Muscle of arm (tissue), 12 donors: ENCODE data around the gene KIF26B. TPM values are rescaled to one million over a fixed set of nuclear protein-coding genes. Genes with fewer than 3 reads are reported as not detected.
"Not testable (repeated sequence)": the region's sequence is repeated elsewhere in the genome, so short reads cannot be mapped to it uniquely, and the experiment has no call there.

Experiments used
- DNase-seq: peaks from one replicate; pipeline ENCODE4 v3.0.0-alpha.2; 2013
- polyA plus RNA-seq, 12 donors: library from polyadenylated mRNA; unstranded; fragments of 120-200 nt; gene quantifications; one replicate each; pipeline ENCODE4 v1.2.1, GENCODE V29; 2013; ENCODE audit not compliant: insufficient read length in 12 of 12

Gene KIF26B
- polyA plus RNA-seq, 12 donors = 0.94 to 7.8 (median 1.1) TPM; not detected in 1

DNA sequence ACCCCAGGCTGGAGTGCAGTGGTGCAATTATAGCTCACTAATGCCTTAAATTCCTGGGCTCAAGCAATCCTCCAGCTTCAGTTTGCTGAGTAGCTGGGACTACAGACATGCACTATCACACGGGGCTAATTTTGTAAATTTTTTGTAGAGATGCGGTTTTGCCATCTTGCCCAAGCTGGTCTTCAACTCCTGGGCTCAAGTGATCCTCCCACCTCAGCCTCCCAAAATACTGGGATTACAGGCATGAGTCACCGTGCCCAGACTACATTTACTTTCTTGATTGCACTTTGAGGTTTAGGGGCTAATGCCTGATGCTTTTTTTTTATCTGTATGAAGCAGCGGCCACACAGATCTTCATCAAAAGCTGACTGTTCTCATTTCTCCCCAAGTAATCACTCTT is 124.6 kb downstream of the KIF26B start:
- no peak for DNase-seq

DNA sequence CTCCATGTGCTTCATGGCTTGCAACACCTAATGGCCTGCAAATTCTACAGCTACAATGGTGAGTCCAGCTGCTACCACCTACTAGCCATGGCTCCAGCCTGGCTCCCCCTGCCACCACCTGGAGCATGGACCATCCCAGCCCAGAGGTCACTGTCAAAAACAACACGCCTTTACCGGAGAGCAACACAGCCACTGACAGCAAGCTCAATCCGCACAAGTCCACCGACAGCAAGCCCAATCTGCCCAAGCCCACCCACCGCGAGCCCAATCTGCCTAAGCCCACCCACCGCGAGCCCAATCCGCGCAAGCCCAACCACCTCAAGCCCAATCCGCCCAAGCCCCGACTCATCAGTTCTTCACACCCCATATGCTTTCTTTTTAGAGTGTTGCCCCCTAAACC is 128.2 kb downstream of the KIF26B start:
- DNase-seq = no peak

DNA sequence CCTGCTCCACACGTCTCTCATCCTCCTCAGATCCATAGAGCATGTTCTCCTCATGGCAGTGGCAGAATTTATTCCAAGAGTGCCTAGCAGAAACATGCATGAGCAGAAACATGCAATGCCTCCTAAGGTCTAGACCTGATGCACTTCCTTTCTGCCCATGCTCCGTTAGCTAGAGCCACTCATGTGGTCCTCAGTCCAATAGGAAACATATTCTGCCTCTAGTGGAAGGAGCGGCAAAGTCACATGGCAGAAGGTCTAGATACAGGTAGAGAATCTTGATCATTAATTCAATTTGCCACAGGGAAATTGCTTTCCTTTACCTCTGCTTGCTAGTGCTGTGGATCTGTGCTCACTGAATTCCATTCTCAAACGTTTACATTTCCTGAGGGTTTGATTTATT is 130.4 kb downstream of the KIF26B start:
- DNase-seq = no peak

DNA sequence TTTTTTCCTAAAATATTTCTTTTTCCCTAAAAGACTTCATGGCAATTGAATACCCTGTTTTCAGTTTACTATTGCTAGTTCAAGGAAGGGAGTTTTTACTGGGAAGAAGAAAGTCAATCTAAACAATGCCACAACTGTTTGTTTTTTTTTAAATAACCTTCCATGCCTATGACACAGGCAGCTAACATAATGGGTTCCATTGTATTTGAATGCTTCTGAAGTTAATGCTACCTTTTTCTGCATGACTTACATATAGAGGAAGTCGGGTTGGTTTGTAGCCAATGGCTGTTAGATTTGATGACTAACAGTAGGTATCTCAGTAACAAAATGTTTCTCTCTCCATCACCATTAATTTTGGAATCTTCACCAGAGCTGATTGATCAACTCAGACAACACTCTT is 134.0 kb downstream of the KIF26B start:
- no peak for DNase-seq

DNA sequence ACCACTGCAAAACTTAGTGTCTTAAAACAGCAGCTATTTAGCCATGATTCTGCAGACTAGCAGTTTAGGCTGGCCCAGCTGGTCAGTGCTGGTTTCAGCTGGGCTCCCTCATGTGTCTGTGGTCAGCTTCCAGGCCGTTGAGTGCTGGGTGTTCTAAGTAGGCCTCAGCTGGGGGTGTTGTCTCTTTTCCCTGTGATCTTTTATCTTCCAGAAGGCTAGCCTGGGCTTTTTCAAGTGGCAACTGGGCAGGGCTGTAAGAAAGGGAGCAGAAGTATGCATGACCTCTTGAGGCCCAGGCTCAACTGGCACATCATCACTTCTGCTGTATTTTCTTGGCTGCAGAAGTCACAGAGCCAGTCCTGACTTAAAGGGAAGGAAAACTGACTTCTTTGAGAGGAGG is 136.1 kb downstream of the KIF26B start:
- DNase-seq = no peak

DNA sequence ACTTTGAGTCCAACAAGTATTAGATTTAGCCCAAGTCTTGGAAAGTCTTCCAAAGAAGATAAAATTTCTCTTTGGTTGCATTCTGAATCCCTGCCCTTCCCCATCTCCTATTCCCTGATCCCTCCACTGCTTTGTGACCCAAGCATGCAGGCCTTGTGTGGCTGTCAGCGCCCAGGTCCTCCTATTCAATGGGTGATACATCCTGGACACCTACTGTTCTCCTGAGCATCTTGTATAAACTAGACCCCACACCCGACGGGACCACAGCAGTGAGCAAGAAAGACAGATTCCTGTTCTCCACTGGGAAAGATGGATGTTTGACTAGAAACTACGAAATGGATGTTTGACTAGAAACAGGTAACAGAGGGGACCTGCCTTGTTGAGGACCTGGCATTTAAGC is 136.6 kb downstream of the KIF26B start:
- no peak for DNase-seq

DNA sequence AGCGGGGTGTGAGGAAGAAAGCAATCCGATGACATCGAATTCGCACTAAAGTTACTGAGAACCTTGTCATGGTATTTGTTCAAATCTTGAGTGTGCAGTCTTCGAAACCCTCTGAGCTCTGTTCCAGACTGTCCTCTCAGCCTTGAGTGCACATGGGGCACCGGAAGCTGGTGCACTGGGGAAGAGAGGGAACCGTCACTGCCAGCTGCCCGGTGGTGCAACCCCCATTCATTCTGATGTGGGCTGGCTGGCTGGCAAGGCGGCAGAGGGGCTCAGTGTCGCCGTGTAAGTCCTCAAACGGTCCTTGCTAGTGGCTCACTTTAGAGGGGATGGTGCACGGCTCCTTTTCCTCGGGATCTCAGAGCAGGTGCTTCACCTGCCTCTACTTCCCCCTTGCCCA is 137.4 kb downstream of the KIF26B start:
- no peak for DNase-seq

DNA sequence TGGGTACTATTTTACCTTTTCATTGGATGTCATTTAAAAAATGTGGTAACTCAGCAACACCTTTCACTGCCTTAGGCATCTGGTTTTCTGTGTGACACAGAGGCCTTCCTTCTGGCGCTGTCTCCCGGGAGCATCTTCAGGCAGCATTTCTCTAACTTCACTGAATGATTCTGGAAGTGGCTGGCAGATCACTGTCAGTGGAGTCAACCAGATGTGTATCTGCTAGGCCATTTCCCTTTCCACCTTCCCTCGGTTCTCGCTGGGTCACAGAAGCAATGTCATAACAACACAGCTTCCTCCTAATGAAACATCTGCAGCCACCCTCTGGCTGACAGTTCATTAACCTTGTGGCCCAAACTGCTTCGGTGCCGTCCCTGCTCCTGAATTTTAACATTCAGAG is 137.8 kb downstream of the KIF26B start:
- DNase-seq = no peak

DNA sequence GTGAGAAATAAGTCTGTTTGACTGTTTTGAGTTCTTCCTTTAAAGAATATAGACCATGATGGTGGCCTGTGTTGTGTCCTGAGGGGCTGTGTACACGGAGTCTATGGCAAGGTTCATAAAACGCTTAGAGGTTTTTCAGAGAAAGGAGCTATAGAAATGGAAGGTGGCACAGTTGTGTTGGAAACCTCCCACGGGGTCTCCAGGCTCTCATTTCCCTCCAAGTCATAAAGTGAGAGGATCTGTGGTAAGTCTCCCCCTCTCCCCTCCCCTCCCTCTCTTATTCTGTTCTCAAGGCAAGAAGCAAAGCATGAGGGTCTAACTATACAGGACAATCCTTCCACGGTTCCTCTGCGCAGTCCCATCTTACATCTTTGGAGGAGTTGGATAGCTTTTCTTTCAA is 139.2 kb downstream of the KIF26B start:
- DNase-seq = no peak

DNA sequence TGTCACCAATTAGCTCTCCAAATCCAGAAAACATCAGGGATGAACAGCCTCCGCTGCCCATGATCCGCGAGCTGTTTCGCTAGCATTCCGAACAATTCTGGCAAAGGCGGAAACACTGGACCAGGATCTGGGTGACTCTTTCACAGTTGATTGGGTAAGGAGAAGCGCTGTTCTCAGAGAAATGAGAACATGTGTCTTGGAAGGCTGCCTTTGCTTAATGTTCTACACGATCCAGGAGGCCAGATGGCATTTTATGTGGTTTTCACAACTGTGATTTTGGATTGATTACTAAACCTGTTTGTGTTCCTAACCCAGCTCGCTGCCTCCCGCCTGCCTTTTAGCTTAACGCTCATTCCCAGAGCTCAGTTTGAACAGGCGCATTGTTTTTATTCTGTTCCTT is 144.0 kb downstream of the KIF26B start:
- DNase-seq = no peak

DNA sequence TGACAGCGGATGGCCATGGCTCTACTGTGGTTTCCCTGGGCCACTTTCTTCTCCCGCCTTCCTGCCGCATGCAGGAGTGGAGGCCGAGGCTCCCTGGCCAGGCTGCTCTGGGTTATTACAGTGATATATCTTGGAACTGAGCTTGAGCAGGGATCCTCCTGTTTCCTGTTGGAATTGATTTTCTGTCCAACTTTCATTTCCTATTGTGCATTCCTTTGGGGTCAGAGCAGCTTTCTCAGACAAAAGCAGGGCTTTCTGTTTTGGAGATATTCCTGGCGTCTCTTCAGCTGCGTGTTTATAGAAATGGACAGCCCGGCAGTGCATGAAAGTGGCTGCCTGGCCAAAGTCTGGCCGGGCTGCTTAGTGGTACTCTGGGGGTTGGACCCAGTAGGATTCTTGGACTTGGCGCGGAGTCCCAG is 146.4 kb downstream of the KIF26B start:
- DNase-seq = peak; percentile 81

DNA sequence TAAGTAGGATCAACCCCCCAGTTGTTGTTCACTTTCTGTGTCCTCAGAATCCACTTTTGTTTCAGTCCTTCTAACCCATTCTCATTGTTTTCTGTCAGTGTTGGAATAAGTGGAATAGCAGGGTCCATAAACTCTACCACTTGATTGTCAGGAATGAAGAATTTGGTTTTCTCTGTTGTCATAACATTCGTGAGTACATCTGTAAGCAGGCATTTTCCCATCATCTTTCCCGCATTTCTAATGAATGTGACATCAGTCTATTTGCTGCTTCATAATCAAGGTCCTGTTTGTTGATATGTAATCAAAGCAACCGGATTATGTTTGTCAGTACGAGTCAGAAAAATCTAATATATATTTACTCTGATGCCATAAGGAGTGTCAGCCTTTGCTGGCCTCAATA is 147.1 kb downstream of the KIF26B start:
- no peak for DNase-seq

DNA sequence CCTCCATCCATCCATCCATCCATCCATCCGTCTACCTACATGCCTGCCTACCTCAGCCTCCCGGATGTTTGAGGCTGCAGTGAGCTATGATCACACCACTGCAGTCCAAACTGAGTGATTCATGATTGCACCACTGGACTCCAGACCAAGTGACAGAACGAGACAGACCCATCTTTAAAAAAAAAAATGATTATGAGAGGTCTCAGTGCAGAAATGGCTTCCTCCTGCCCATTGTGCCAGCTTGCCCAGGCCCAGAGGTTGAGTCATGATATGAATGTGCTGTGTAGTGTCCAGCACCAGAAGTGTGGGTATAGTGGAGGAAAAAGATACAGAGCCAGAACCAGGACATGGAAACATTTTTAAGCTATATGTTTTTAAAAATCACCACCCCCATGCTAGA is 149.9 kb downstream of the KIF26B start:
- no peak for DNase-seq

DNA sequence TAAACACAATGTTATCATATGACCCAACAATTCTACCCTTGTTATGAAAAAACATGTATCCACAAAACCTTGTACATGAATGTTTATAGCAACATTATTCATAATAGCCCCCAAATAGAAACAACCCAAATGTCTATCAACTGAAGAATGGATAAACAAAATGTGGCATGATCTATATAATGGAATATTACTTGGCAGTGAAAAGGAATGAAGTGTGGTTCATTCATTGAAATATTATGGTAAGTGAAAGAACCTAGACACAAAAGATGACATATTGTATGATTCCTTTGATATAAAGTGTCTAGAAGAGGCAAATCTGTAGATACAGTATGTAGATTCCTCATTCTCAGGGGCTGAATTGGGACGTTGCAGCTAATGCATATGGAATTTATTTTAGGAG is 151.2 kb downstream of the KIF26B start:
- DNase-seq = no peak

DNA sequence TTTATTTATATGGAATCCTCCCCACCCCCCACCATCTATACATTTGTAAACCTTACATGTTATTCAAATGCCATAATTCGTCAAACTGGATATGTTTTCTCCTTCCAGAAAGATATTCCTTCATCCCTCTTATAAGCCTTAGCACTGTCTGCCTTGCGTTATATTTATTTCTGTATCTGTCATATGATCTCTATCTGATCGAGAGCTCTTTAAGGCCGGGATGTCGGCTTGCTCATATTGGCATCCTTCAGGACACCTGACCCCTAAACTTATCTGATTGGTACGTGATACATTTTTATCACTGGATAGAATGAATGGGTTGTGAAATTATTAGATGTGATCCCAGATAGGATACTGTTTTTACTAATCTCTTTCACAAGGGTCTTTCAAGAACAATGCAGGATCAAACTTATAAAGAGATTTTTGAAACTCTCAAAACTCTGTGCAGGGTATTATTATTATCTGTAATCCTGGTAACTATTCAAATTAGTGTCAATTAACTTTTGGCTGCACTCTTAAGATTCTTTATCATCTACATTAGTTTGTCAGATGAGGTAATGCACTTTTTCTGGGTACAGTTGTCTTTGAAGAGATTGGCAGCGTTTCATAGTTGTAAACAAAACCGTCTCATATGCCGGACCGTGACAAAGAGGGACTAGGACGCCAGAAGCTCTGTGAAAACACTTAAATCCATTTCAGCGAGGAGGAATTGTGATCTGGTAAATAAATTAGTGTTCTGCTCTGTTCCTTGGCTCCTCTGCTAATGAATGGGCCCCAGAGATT is 152.0 kb downstream of the KIF26B start:
- DNase-seq = peak; percentile 46

DNA sequence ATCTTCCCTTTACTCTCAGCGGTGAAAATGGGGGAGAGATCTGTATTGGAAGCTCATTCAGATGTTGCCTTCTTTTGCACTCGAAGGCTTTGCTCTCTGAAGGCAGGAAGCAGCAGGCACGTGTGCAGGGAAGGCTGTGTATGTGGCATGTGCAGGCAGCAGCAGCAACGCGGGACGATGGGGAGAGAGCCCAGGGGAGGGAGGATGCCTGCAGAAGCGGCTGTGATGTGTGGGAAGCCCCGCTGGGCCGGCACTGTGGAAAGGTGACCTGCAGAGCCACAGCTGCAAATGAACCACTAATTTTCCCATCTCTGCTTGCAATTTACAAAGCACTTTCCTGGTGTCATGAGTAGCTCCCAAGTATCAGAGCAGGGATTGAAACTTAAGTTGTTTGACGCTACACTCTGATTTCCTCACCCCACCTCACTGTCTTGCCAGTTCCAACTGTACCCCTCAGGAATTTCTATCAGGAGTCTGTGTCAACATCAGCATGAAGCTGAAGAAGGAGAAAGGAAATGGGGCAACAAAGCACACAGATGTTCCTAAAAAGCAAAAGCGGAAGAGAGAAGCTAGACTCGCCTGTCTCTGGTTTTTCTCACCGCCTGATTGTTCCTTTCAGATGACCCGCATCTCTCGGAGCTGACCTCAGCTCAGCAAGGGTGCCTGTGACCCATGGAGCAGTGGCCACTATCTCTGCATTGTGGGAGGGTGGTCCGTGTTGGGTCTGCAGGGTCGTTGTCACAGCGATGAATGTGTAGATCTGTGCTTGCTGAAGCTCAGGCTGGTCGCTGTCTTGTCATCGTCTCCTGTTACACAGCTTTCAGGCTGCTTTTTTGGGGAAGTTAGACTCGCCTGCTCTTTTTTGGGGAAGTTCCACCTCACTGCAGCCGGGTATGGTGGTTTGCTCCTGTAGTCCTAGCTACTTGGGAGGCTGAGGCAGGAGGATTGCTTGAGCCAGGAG is 156.1 kb downstream of the KIF26B start:
- peak; percentile 30 for DNase-seq

DNA sequence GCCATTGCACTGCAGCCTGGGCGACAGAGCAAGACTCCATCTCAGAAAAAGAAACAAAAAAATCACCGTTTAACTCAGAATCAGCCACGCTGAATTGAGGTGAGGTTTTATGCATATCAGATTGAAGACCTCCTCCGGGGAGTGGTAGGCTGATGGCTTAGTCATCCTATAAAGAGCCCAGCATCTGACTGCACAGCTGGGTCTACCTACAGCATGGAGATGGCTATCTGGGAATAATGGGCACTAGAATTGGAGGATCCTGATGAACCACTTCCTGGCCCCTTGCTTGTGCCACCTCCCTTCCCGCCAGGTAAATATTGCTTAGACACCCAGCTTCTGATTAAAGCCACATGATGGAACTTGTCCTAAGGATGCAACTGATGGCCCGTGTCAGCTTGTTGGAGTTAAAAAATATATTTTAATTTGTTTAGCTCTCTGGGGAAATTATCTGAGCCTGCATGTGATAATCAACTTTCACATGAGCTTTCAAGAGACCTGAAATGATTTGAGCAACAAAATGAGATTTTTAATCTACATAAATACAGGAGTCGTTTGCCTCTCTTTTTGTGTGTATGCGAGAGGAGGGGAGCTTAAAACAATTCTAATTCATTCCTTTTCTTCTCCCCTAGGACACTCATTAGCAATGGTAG is 157.2 kb downstream of the KIF26B start:
- DNase-seq = no peak

DNA sequence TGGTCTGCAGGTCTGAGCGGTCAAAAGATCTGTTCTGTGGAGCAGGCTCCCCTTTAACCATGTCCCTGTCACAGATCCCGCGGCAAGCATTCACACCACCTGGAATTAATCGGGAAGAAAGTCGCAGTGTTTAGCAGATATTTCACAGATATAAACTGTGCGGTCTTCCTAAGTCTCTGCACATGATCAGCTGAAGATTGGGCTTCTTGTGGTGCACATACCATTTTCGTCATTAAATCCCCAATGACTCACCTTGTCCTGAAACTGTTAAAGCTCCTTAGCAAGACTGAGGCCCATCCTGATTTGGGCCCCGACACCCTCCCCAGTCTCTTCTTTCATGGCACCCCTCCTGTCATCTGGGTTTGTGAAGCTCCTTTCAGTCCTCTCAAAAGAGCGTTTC is 158.8 kb downstream of the KIF26B start:
- no peak for DNase-seq

DNA sequence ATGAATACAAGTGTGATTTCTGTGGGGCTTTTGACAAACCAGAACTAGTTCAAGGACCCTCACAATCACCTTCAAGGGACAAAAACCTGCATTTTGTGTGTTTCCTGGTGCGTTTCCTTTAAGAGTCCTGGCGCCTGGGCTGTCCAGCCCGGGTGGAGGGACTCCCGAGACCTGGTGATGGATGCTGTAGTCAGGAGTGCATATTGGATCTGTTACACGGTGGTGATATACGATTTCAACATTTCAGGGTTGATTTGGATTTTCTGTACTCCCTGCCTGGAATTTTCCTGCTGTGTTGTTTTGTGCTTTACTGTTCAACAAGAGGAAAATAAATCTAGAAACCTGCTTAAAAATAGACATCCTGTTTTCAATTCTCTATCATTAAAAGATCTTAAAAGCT is 162.0 kb downstream of the KIF26B start:
- no peak for DNase-seq

DNA sequence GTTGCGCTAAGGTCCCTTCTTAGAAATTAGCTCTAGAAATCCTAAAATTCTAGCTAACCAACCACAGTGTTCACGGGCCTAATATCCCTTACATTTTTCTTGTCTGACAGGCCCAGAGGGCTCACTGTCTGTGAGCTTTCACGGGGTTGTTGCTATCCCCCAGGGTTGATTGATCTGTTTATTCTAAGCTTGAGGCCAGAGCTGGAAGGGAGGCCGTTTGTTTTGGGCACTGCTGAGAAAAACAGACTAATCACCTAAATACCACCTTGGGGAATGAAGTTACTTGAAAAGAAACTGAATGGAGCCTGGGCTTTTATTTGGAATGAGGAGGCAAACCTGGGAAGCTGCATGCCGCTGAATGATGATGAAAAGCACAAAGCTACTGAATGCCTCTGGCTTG is 162.4 kb downstream of the KIF26B start:
- no peak for DNase-seq

DNA sequence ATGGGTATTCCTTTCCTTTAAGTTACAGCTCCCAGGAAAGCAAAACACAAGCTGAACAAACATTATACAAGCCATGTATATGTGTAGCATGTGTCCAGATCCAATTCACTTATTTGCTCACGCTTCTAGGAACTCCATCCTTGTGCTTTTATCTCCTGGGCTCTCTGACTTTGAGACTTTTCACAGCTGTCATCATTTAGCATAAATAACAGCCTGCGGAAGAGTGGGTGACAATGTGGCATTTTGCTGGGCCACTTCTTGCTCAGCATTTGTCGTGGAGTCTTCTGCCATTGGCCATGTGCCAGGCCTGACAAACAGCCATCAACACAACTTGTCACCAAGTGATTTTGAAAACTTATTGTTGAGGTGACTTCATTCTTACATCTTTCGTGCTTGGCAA is 164.3 kb downstream of the KIF26B start:
- no peak for DNase-seq

DNA sequence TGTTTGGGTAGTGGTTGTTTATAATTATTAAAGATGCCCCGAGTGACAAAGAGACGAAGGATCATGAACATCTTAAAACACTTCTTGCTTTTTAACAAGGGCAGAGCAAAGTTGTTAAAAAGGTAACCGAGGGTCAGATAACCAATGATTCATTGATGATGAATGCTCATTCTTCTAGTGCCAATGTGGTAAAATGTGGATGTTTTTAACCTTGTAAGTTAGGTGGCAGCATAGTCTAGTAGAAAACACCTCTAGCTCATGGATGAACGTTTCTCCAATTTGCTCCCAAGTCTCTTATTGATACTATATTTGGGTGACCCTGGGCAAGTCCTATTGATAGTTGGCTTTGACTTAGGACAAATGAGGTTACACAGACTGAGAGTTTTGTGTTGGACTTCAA is 167.9 kb downstream of the KIF26B start:
- DNase-seq = no peak

DNA sequence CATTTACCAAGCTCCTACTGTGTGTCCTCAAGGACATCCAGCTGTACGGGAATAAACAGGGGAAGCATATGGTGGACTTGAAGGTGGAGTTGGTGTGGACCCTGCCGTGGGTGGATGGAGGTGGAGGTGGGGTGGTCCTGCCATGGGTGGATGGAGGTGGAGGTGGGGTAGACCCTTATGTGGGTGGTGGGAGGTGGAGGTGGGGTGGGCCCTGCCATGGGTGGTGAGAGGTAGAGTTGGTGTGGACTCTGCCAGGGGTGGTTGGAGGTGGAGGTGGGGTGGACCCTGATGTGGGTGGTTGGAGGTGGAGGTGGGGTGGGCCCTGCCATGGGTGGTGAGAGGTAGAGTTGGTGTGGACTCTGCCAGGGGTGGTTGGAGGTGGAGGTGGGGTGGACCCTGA is 169.0 kb downstream of the KIF26B start:
- not testable (repeated sequence) for DNase-seq
